Activated CD8-positive, alpha-beta memory T cell treated with anti-CD3 and anti-CD28 coated beads for 1 hour (primary cell): ENCODE data around the gene ASB18.

Experiments
- DNase-seq, 2 donors: peaks; one replicate each; pipeline ENCODE4 v3.0.0-alpha.2; 2020; ENCODE audit warnings: low read depth in 1 of 2; ENCODE audit errors: extremely low read depth in 1 of 2

The ASB18 gene

DNA sequence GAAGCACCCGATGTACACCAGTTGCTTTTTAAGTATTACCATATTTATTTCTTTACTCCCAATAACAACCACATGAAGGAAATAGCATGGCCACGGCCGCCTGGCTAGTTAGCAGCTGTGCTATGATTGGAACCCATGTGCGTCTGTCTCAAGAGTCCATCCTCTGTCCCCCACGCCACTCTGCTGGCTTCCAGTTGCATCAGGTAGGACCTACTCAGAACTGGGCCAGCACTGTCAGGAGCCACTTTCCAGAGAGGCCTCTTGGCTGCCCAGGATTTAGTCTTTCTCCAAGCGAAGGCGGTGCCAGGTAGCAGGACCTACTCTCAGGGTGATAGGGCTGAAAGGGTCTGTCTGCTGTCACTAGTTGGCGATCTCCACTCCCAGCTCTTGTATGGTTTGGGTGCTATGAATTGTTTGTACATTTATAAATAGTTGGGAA, 22.1 kb downstream of the ASB18 start:
- DNase-seq: no peak

DNA sequence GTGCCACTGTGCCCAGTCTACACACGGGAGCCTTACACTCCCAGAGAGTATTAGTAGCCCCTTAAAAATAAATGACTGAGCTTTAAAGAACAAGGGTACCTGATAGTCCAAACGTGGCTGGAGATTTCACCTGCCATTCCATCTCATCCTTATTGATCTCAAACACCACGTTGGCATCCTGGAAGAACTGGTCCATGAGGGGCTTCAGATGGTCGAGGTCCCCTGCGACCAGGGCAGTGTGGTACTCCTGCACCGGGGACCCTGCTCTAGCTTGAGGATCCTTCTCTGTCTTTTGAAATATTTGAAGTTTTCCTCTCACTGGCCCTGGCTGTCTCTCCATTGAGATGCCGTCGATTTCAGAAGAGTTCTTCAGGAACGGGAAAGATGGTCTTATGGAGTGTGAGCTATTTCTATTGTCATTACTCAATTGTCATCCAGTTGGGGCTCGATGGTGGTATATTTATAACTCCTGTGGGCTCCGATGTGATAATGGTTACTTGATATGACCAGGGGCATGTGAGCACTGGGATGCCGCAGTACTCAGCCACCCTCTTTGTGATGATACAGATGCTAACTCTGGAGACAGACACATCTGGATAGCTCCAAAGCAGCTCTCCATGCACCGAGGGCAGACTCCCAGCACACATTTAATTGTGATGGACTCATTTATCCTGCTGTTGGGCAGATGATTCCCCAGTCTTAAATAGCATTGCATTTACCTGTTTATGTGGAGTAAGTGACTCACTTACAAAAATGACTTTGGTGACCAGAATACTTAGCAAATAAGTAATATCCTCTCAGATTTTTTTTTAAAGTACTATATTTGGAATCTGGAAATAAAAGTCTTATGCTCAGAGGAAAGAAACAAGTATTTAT, 22.8 kb downstream of the ASB18 start:
- DNase-seq: no peak

GRCh38 chr2:236240228-236240990, 23.8 kb downstream of the ASB18 start:
- DNase-seq: no peak

DNA sequence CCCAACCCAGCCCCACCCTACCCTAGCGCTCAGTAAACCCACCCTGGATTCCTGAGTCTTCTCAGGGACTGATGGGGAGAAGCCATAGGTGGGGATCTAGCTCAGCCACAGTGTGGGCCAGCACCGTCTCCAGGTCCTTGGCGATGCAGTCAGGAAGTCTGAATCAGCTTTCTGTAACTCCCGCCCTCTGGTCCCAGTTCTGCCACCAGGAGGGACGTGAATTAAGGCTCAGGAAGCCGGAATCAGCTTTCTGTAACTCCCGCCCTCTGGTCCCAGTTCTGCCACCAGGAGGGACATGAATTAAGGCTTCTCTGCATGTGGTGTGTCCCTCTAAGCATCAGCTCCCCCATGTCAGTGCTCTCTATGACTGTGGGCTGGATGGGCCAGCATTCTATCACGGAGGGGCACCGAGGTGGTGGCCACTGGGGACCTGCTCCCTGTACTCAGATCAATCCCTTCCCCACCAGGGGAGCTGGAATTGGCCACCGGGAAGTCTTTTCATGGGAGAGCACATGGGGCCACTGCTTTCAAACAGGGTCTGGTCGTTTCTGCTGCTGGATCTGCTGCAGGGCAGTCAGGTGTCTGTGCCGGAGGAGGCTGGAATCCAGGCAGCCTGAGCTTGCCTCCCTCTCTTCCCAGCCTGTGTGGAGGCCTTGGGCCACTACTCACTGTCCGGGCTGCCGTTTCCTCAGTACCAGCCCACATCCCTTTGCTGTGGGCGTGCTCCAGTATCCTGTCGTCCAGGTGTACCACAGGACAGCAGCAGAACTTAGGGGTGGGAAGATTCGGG, 24.7 kb downstream of the ASB18 start:
- no peak for DNase-seq

GRCh38 chr2:236238751-236239150, 25.5 kb downstream of the ASB18 start:
- no peak for DNase-seq

- DNase-seq: no peak
These were observed 26.6 kb downstream of the ASB18 start for GRCh38 chr2:236237468-236238190.

DNA sequence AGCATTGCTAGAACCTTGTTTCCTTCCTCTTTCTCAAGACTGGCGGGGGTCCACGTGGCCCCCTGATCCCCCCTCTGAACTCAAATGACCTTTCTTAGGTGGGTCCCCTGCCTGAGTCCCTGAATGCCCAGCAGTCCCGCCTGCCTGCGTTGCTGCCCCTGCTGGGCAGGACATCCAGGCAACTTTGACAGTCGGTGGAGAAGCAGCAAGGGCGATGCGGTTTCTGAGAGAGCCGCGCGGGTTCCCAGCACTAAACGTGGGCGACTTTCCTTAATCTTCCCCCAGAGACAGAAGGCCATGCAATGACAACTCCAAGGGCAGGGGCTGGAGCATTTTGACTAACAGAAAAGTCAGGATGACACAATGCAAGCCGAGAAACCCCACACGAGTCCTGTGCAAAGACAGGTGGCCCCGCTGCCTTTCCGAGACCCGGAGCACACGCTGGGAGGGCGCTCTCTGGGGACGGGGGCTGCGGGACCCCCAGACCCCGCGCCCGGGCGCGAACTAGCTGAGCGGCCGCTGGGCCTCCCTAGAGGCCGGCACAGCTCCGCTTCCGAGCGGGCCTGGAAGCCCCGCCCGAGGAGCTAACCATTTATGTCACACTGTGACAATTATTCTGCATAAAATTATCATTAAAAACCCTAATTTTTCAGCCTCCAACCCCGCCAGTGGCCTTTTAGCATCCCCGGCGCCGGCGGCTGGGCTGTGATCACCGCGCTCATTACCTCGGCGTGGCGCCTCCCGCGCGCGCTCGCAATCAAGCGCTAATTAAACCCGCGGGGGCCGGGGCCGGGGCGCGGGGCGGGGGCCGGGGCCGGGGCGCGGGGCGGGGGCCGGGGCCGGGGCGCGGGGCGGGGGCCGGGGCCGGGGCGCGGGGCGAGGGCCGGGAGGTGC, 27.4 kb downstream of the ASB18 start:
- DNase-seq: no peak

DNA sequence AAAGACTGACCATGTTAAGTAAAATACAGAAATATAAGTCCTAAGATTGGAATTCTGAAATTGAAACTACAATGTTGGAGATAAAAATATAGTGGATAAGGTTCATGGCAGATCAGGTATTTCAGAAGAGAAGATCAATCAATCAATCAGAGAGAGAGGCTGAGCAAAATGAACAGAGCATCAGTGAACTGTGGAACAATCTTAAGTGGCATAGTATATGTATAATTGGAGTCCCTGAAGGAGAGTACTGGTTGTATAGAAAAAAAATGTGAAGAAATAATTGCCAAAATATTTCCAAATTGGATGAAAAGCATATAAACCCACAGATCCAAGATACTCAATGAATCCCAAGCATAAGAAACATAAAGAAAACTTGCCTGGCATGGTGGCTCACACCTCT, 35.0 kb downstream of the ASB18 start:
- no peak for DNase-seq

- no peak for DNase-seq
These were observed 40.5 kb downstream of the ASB18 start for GRCh38 chr2:236223675-236224074.

DNA sequence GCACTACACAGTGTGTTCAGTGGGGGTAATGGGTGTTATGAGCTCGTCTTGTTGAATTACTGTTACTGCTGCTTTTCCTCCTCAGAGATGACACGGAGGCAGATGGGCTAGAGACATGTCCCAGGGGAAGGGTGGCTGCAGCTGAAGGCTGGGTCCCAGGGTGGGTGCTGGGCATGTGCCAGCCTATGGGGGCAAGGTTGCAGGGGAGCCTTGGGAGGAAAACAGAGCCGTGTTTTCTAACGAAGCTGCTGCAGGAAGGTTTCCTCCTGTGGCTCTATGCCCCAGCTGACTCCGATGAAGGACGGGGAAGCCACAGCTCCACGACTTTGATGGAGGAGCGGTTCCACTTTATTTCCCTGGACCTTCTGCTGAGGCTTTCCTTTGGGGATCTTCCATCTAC, 42.4 kb downstream of the ASB18 start:
- DNase-seq: no peak

DNA sequence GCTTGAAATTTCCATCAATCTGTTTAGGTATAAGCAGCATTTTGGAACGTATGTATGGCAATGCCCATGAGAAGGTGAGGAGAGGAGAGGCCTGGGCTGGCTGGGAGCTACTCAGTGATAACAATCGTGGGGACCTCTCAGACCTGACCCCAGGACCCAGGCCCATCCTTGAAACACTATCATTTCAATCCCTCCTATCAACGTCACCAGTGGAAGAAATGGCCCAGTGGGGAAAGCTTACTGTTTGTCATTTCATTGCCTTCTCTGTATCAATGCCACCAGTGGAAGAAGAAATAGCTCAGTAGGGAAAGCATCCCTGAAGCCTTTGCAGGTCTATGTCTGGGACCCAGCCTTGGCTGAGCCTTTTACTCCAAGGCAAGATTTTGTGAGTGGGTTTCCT, 44.8 kb downstream of the ASB18 start:
- DNase-seq: no peak

DNA sequence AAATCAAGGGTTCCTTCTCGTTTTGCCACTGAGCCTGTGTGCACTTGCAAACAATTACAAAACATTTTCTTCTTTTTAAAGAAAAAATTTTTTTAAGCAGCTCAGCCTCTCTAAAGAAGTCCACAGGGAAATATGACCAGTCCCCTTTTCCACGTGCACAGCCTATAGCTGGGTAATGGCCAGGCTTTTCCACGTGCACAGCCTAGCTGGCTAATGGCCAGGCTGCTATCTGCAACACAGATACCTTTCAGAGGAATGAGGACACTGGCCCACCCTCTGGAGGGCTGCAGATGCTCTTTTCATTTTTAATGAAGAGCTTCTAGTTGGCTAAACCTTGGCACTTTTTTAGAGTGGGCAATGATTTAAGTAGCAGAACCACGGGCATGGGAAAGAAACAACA, 46.3 kb downstream of the ASB18 start:
- DNase-seq: no peak

GRCh38 chr2:236216711-236217110, 47.5 kb downstream of the ASB18 start:
- DNase-seq: no peak

GRCh38 chr2:236215761-236216333, 48.4 kb downstream of the ASB18 start:
- DNase-seq: no peak

DNA sequence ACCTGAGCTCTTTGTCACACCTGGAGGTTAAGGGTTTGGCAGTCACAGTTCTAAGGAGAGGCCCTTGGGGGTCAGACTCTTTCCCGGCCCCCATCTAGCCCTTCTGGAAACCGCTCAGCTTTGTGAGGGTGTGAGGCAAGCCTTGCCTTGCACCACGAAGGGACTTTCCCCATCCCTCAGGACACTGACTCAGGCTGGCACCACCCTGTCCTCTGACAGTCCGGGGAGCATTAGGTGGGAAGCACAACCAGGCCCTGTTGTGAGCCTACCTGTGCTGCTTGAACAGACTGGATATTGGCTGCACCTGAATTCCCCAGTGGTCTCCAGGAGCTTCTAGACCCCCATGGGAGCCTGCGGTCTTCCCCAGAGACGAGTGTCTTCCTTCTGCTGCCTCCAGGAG, 49.0 kb downstream of the ASB18 start:
- DNase-seq: no peak

DNA sequence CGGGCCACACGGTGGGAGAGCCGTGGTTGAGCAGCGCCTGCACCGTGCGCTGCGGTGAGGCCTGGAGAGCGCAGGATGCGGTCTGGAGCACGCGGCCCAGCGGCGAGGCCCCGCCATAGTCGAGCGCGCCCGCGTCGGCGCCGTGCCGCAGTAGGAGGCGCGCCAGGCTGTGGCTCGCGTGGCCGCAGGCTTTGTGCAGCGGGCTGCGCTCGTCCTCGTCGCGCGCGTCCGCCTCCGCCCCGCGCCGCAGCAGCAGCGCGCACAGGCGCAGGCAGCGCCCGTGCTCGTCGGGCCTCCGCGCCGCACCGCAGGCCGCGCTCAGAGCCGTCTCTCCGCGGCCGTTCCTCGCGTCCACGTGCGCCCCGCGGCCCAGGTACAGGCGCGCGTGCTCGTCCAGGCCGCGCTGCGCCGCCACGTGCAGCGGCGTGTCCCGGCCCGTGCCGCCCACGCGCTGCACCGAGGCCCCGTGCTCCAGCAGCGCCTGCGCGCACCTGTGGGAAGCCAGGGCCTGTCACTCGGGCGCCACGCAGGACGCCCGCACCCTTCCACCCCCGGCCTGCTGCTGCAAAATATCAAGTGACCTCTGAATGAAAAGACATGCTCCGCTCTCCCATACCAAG, 49.7 kb downstream of the ASB18 start:
- no peak for DNase-seq

GRCh38 chr2:236211296-236211695, 52.9 kb downstream of the ASB18 start:
- DNase-seq: no peak

- DNase-seq: no peak
These were observed 53.7 kb downstream of the ASB18 start for GRCh38 chr2:236210536-236210935.

DNA sequence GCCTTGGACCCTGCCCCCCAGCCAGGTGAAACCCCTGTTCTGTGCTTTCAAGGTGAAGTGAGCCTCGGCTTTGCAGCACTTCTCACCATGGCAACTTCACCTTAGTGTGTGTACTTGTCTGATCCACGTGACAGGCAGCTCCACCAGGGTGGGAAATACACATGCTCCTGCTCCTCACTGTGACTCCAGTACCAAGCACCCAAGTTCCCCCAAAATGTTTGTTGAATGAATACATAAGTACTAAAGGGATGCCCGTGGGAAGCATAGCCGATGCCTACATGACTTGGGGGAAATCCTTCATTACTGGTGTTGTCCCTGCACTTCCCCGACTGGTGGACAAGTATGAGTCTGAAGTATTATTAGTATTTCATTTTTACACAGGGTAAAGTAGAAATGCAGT, 54.2 kb downstream of the ASB18 start:
- DNase-seq: no peak
